ENCODE data around the gene PLEKHG5.
"Not testable (repeated sequence)": the region's sequence is repeated elsewhere in the genome, so short reads cannot be mapped to it uniquely, and the experiment has no call there.

Gene PLEKHG5

DNA sequence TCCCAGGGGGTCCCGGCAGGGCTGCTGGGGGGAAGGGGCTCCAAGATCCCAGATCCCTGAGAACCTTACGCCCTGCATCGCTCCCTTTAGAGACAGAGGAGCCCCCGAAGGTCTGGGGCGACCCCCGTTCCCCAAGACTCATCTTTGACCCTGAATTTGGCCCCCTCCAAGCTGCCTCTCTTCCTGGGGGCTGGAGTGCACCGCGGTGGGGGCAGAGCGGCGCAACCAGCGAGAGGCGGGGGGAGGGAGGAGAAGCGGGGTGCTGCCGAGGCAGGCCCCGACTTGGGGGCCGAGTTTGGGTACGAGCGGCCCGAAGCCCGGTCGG, 5.4 kb upstream of the PLEKHG5 start:
- no peak for DNase-seq (ENCODE audit: low read depth)

DNA sequence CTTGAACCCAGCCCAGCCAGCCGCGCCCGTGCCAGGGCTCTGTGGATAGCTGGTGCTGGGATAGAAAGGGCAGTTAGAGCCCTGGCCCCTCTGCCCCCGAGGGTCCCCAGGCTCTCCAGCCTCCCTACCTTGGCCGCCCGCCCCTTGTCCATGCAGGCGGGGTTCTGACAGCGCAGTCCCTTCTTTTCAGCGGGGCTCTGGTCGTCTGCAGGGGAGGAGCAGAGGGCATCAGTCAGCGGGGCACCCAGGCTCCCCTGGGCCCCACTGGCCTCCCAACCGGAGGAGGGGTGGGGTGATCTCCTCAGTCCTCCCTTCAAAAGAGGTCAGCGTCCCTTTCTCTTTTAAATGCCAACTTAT, 4.9 kb upstream of the PLEKHG5 start:
- no peak for DNase-seq (ENCODE audit: low read depth)

GRCh38 chr1:6495540-6496364, 4.3 kb upstream of the PLEKHG5 start:
- no peak for DNase-seq (ENCODE audit: low read depth)

DNA sequence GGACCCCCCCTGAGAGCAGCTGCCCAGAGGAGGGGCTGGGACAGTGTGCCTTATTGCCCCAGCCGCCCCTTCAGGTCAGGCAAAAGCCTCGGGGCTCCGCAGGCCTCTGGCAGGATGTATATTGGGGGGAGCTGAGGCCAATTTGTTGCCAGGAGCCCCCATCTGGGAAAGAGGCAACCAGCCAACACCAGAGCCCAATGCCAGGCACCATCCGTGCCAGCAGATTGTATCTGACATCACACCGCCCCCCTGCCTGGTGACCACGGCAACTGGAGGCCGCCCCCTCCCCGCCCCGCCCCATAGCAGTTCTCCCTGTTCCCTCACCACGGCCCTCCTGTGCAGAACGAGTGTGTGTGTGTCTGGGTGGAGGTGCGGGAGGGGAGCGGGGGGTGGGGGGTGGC, 3.6 kb upstream of the PLEKHG5 start:
- no peak for DNase-seq (ENCODE audit: low read depth)

DNA sequence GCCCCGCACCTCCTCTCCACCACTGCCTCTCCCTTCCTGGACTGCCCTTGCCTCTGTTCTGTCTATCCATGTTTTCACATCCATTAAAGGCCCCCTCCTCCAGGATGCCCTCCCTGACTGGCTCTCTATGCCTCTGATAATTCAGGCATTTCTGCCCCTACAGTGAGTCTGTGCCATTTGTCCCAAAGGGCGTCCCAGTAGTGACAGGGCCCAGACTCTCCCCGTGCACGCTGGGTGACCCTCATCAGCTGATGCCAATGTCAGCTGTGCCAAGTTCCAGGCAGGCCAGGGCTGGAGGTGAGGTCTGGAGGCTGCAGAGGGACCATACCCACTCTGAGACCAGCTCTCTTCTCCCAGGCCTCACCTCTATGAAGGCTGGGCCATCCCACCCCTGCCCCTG, 3.2 kb upstream of the PLEKHG5 start:
- no peak for DNase-seq (ENCODE audit: low read depth)

DNA sequence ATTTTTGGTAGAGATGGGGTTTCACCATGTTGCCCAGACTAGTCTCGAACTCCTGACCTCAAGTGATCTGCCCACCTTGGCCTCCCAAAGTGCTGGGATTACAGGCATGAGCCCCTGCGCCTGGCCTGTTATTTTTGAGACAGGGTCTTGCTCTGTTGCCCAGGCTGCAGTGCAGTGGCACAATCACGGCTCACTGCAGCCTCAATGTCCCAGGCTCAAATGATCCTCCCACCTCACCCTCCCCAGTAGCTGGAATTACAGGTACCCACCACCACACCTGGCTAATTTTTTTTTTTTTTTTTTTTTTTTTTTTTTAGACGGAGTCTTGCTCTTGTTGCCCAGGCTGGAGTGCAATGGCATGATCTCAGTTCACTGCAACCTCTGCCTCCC, 2.4 kb upstream of the PLEKHG5 start:
- not testable (repeated sequence) for DNase-seq (ENCODE audit: low read depth)

DNA sequence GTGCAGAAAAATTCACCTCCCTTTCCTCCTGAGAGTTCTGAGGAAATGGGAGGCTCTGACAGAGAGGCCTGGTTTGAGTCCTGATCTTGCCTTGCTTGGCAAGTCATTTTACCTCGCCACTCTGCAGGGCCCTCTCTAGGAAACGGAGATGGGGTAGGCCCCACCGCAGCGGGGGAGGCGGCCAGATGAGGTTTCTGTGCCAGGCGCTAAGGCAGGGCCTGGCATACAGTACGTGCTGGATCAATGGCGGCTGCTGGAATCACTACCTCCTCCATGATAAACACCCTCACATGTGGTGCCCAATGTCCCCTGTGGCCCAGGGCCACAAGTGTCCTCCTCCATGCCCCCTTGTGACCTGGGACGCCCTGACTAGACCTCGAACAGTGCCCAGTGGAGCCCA, 499 bp upstream of the PLEKHG5 start:
- DNase-seq (ENCODE audit: low read depth): no peak

- no peak for DNase-seq (ENCODE audit: low read depth)
These were observed 402 bp downstream of the PLEKHG5 start for GRCh38 chr1:6491081-6491449.

DNA sequence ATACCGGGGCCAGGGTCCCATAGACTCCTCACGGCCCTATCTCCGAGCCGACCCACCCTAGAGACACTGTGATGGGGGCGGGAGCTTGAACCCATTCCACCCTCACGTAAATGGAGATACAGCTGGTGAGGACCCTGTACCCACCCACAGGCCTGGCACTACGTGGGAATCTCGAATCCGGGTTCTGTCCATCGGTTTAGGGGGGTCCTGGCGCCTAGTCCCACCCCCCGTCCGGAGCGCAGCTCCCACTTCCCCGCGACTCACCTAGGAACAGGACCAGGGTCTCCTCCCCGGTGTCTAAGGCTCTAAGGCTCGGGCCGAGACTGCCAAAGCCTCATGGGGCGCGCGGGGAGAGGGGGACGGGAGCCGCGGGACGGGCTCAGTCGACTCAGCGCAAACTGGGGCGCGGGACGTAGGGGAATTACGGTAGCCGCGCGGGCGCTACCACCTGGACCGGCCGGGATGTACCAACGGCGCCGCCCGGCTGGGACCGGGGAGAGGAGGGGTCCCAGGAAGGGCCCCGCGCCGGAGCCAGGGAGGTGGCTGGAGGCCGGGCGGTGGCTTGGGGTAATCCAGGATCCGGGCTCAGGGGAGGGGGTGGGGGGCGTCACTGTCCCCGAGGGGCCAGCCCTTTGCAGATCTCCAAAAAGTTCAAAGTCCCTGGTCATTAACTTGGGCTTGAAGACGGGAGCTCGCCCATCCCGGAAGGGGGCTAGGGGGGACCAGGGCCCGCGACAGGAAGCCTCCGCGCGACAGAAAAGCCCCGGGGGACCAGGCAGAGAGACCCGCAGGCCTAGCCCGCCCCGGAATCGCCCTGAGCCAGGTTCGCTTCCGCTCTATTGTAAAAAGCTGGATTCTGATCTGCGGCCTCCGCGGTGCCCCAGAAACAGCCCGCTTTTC, 1.0 kb downstream of the PLEKHG5 start:
- DNase-seq (ENCODE audit: low read depth): no peak

DNA sequence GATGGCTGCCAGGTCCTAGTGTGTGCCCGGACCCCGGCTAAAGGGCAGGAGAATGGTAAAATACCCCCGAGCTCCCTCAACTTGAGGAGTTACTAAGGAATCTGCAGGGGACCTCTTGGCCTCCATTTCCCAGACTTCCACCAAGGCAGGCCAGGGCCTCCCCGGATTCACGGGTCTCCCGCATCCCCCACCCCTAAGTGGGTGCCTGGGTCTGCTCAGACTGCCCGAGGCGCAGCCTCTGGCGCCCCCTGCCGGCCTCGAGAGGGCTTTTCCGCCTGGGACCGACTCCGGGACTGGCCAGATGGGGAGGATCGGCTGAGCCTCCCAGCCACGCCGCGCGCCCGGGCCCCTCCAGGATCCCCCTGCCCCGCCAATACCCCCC, 1.7 kb downstream of the PLEKHG5 start:
- DNase-seq (ENCODE audit: low read depth): peak; percentile 47

DNA sequence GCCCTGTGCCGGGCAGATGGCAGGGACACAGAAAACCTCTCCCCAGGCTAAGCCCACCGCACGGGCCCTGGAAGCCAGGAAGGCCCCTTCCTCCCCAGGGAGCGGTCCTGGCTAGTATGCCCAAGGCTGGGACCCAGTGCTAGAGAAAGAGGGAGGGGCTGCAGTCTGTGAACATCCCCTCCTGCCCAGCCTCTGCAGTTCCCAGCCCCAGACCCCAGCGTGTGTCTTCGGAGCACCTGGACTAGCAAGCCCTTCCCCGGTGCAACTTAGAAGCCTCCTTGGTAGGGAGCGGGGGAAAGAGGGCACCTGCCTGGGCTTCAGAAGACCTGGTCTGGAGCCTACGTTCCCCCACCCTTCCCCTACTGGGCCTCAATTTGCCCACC, 2.1 kb downstream of the PLEKHG5 start:
- no peak for DNase-seq (ENCODE audit: low read depth)

DNA sequence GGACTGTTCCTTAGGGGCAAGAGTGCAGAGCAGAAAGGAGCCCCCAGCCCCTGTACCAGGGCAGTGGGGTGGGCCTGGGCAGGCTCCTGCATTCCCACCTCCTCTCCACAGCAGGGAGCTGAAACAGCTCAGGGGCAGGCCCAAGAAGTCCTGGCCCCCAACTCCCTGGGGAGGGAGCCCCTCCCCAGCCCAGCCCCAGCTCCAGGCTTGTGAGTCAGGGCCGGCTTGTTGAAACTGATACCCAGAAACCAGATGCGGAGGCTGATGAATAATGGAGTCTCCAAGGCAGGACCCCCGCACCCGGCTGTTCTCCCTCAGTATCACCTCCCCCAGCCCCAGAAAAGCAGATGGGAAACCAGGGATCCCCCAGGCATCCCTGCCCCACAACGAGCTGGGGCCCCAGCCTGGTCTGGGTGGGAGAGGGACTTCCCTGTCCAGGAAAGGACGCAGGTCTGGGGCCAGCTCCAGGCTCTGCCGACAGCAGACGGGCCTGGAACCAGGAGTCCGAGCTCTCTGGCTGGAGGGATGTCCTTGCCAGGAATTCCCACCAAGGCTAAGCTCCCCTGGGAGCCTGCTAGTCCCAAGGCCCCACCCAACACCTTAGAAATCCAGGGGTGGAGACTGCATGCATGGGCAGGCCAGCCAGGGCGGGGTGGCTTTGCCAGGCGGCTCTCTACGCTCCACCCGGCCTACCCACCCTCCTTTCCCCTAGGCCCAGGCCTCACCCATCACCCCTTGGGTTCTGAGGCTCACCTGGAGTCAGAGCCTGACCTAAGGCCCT, 2.7 kb downstream of the PLEKHG5 start:
- no peak for DNase-seq (ENCODE audit: low read depth)

DNA sequence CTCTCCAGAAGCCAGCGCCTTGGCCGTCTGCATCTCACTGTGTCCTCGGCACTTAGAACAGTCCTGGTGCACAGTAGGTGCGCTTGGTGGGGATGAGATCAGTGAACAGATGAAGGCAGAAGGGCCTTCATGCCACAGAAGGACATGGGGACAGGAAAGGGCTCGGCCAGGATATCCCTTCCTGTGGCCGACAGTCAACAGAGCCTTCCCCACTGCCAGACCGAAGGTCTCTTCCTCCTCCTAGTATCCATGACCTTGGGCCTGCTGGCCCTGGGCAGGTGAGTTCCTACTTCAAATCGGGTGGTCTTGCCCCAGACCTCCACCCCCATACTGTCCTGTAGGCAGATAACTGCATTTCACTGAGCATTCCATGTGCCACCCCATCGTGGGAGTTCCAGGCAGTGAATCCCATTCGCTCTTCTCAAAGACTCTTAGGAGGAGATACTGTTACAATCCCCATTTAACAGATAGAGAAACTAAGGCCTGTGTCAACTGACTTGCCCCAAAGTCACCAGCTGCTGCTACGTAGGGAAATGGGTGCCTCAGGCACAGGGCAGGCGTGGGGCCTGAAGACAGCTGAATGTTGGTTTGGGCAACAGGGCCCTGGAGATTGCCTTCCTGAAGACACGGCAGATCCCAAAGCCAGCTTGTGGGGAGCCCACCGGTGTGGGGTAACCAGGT, 3.5 kb downstream of the PLEKHG5 start:
- no peak for DNase-seq (ENCODE audit: low read depth)

DNA sequence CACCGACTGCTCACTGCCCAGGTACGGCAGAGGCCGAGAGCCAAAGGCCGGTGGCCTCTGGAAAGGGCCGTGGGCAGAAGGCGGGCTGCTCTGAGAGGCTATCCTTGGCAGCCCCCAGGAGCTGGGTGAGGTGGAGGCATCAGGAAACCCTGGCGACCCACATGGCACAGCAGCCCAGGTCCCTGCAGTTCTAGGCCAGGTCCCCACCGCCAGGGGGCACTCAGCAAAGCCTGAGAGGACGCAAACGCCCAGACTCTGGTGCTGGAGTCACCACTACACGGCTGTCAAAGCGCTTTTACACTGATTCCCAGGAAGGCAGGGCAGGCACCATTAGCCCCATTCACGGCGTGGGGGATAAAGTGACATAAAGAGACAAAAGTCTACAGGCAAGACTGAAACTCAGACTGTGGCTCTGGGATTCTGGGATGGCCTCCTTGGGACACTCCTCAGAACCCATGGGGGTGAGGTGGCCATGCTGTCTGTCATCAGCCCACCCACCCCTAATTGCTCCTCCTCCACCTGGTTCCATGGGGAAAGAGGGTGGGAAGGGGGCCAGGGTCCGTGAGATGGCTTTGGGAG, 4.9 kb downstream of the PLEKHG5 start:
- peak; percentile 80 for DNase-seq (ENCODE audit: low read depth)

DNA sequence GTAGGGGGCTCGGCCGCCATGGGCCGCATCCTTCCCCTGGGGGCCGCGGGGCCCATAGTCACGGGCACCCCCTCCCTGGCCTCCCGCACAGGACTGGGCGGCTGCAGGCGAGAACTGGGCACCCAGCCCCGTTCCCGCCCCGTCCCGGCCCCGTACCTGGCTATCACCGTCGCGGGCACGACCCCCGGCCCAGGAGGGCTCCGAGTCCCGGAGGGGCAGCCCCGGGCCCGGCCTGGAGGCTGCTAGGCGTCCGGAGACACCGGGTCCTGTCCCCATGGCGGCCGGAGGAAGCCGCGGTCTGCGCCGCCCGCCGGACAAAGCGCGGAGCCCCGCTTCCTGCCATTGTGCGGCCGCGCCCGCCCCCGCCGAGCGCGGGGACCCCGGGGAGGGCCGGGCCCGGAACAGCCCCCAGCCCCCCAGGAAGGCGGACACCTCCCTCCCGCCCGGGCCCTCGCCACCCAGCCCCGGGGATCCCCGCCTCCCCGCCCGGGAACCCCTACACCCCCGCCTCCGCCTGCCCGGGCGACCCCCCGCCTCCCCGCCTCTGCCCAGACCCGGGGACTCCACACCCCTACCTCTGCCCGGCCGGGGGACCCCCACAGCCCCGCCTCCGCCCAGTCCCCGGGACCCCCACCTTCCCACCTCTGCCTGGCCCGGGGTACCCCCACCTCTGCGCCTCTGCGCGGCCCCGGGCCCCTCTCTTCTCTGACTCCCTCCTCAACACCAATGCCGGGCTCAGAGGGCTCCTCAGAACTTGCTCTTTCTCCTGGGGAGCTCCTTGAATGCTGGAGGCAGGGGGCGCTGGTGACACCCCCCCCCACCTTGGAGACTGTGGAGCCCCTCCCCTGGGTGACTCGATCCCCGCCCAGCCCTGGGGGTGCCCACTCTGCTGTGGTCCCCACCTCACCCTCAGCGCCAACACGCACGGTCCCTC, 6.0 kb downstream of the PLEKHG5 start:
- DNase-seq (ENCODE audit: low read depth): no peak

DNA sequence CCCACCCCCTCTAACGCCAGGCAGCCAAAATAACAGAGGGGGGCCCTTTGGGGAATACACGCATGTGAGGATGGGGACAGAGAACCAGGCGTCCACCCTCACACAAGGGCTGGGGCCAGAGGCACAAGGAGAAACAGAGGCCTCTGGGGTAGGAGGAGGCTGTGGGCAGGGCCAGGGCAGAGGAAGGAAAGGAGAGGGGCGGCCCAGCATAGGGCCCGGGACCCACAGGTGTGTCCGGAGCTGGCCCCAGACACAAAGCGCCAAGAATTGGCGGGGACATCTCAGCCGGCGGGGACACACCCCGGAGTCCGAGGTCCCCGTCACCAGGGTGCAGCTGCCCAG, 6.7 kb downstream of the PLEKHG5 start:
- DNase-seq (ENCODE audit: low read depth): no peak

DNA sequence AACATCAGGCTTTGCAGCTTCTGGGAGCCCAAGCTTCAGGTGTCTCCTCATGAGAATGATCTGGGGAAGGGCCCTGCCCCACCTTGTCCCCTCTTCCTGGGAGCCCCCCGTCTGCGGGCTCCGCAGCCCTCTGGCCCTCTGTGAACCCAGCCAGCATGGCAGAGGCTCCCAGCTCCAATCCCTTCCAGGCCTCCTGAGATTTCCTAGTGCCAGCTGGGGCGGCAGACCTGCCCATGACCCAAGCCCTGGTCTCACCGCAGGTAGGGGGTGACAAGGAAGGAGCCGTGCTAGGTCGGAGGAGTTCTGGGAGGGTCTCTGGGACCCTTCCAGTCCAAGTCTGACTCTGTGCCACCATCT, 7.7 kb downstream of the PLEKHG5 start:
- no peak for DNase-seq (ENCODE audit: low read depth)

GRCh38 chr1:6483017-6483760, 8.3 kb downstream of the PLEKHG5 start:
- DNase-seq (ENCODE audit: low read depth): no peak

GRCh38 chr1:6481820-6482219, 9.6 kb downstream of the PLEKHG5 start:
- no peak for DNase-seq (ENCODE audit: low read depth)
